Effector memory CD4-positive, alpha-beta T cell (primary cell): ENCODE data around the gene ABHD12B.
A peak's percentile ranks its signal among the peaks of the same experiment; 100 is the strongest.

ENCODE experiments used
- DNase-seq, 3 donors: peaks; one replicate each; pipeline ENCODE4 v3.0.0-alpha.2; 2020
- H3K27ac ChIP-seq: 2 replicates; pipeline ENCODE4 v1.7.0; 2013; ENCODE audit warnings: mild to moderate bottlenecking, low read length, moderate library complexity; ENCODE audit not compliant: insufficient read depth, poor library complexity, severe bottlenecking
- H3K27me3 ChIP-seq: replicated peaks from 2 replicates; pipeline ENCODE4 v1.7.0; 2013; ENCODE audit warnings: mild to moderate bottlenecking, low read length; ENCODE audit not compliant: insufficient read depth, control insufficient read depth, poor library complexity, severe bottlenecking
- H3K36me3 ChIP-seq: 2 replicates; pipeline ENCODE4 v1.7.0; 2013; ENCODE audit warnings: mild to moderate bottlenecking, low read length, moderate library complexity; ENCODE audit not compliant: control insufficient read depth, insufficient read depth
- H3K4me1 ChIP-seq: 2 replicates; pipeline ENCODE4 v1.7.0; 2013; ENCODE audit warnings: low read length, mild to moderate bottlenecking; ENCODE audit not compliant: control insufficient read depth, insufficient read depth, poor library complexity, severe bottlenecking
- H3K4me3 ChIP-seq: 2 replicates; pipeline ENCODE4 v1.7.0; 2013; ENCODE audit warnings: low read length, low read depth, mild to moderate bottlenecking; ENCODE audit not compliant: insufficient read depth, poor library complexity, severe bottlenecking
- H3K9me3 ChIP-seq: 2 replicates; pipeline ENCODE4 v1.7.0; 2013; ENCODE audit warnings: mild to moderate bottlenecking, low read length, moderate library complexity; ENCODE audit not compliant: control insufficient read depth

Gene ABHD12B

DNA sequence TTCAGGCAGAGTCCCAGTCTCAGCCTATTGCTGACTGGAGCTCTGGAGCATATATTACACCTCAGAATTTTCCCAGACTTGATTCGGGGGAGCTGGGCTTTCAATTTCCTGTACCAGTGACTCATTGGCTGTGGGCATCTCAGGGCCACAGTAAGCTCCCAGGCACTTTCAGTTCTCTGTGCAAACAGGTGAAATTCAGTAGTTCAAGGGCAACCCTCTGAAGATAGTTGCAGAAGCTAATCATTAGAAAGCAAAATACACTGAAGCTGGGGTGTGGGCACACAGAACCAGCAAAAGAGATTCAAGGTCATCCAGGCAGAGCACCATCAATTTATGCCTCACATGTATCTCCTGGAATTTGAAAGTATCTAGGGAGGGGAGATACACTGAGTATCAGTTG lies 32.8 kb upstream of the ABHD12B start:
- no peak overlapping the region for H3K27ac ChIP-seq
- no peaks in the 10 kb centered on the region for H3K36me3 ChIP-seq
- no peaks in the 10 kb centered on the region for H3K9me3 ChIP-seq
- DNase-seq = no peak
- peaks cover 4% of the 10 kb centered on the region for H3K4me1 ChIP-seq
- H3K4me3 ChIP-seq = no peak overlapping the region
- no peaks in the 10 kb centered on the region for H3K27me3 ChIP-seq

DNA sequence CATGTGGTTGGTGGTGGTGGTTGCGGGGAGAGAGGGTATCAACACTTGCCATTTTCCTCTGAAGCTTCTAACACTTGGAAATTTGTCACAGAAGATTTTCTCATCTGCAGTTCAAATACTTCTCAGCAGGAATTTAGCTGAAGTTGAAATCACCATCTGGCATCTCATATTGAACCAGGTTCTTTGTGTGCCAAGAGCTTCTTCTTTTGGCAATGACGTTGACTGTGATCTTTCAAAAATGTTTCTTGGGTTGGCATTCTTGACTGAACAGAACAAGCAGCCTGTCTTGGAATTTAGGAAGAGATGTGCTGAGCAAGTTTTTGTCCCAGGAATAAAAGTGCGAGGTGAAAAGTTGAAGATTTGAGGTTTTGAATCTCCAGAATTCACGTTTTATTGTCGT lies 32.2 kb upstream of the ABHD12B start:
- no peak overlapping the region for H3K4me3 ChIP-seq
- no peaks in the 10 kb centered on the region for H3K9me3 ChIP-seq
- H3K27ac ChIP-seq = no peak overlapping the region
- DNase-seq = no peak
- peaks cover 4% of the 10 kb centered on the region for H3K4me1 ChIP-seq
- H3K27me3 ChIP-seq = no peaks in the 10 kb centered on the region
- no peaks in the 10 kb centered on the region for H3K36me3 ChIP-seq

DNA sequence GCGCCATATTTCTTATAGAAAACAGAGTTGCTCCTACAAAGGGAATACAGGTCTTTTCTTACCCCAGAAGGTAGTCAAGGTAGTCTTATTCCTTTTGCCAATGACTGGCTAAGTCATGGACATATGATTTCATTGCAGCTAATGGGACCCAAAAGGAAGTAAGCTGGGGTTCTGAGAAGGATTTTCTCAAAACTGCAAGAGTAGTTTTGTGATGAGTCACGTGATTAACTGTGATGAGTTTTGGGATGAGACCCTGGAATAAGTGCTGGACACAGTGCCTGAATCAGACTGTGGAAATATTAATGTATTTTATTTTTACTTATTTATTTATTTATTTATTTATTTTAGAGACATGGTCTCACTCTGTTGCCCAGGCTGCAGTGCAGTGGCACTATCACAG lies 27.5 kb upstream of the ABHD12B start:
- no peaks in the 10 kb centered on the region for H3K36me3 ChIP-seq
- no peak for DNase-seq
- no peak overlapping the region for H3K27ac ChIP-seq
- H3K27me3 ChIP-seq = no peaks in the 10 kb centered on the region
- H3K9me3 ChIP-seq = no peaks in the 10 kb centered on the region
- H3K4me3 ChIP-seq = no peak overlapping the region
- H3K4me1 ChIP-seq = no peaks in the 10 kb centered on the region

DNA sequence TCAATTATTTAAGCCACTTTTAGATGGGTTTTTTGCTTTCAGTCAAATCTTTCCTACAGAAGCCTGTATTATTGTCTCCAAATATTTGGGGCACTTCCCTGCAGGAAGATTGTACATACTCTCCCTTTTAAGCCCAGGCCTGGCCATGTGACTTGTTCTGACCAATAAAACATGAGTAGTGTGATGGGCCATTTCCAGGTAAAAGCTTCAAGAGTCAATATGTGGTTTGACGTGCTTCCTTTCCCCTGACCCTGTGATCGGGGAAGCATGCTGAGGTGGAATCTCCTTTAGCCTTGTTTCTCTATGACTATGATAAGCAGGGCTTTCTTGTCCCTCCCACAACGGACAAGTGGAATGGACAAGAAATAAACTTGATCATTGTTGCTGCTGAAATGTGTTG lies 26.7 kb upstream of the ABHD12B start:
- Histone ChIP-seq H3K4me1 (no peaks in the 10 kb centered on the region), H3K27ac (no peak overlapping the region), H3K27me3 (no peaks in the 10 kb centered on the region), H3K9me3 (no peaks in the 10 kb centered on the region), H3K36me3 (no peaks in the 10 kb centered on the region), H3K4me3 (no peak overlapping the region)
- no peak for DNase-seq

DNA sequence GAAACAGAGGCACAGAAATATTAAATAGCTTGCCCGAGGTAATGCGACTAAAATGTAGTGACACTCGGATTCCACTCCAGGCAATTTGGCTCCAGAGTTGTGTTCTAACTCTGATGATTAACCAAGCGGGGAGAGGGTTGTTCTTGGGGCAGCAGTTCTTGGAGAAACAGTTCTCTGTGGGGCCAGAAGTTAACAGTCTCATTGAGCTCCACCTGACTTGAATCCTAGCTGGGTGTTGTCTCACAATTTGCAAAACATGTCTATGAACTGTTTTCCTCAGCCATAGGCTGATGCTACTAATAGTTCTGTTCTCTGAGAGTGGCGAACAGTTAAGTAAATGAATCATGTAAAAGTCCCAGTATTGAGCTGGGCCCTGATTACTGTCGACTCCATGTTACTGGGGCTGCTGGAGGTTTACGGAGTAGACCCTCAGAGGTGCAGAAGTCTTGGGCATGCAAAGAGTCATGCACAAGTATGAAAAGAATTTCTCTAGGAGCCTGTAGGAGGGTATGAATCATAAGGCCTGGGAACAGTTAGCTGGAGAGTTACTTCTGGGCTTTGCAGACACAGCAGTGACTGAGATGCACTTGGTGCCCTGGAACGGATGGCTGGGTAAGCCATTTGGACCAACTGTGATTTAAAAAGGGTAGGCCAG lies 25.5 kb upstream of the ABHD12B start:
- Histone ChIP-seq H3K9me3 (no peaks in the 10 kb centered on the region), H3K4me3 (no peak overlapping the region), H3K27ac (no peak overlapping the region), H3K27me3 (no peaks in the 10 kb centered on the region), H3K4me1 (no peaks in the 10 kb centered on the region), H3K36me3 (no peaks in the 10 kb centered on the region)
- DNase-seq = no peak

DNA sequence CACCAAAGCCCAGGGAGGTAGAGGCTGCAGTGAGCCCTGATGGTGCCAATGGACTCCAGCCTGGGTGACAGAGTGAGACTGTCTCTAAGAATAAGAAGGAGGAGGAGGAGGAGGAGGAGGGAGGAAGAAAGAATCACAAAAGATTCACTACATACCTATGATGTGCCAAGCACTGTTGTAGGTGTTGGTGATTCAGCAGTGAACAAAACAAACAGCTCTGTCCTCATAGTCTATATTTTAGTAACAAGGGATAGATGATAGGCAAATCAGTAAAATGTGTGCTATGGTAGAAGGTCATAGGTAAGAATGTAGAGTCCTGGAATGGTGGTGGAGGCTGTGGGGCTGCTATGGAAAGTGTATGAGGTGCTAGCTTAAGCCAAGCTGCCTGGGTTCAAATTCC lies 18.0 kb upstream of the ABHD12B start:
- no peak overlapping the region for H3K27ac ChIP-seq
- H3K4me3 ChIP-seq = no peak overlapping the region
- H3K4me1 ChIP-seq = no peaks in the 10 kb centered on the region

DNA sequence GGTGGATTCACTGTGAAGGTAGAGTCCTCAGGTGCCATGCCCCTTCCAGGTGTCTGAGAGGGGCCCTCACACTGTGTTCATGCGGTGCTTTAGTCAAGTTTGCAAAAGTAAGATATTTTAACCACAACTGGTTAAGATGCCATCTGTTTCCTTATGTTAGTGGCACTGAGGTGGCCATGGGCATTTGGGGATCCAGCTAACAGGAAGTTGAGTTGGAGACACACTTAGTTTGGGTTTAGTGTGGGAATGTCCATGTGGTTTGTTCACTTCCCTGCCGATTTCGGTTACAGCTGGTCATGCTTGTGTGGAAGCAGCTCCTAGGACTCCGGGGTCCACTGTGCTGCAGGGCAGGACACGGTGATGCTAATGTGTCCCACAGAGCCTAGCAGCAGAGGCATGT lies 17.3 kb upstream of the ABHD12B start:
- H3K27me3 ChIP-seq = no peaks in the 10 kb centered on the region
- no peak for DNase-seq
- H3K27ac ChIP-seq = no peak overlapping the region
- no peaks in the 10 kb centered on the region for H3K9me3 ChIP-seq
- no peaks in the 10 kb centered on the region for H3K36me3 ChIP-seq
- no peak overlapping the region for H3K4me3 ChIP-seq
- H3K4me1 ChIP-seq = no peaks in the 10 kb centered on the region

More for the DNA sequence above, 18.0 kb upstream of the ABHD12B start:
- Histone ChIP-seq H3K9me3 (no peaks in the 10 kb centered on the region), H3K36me3 (no peaks in the 10 kb centered on the region), H3K27me3 (no peaks in the 10 kb centered on the region)
- DNase-seq = no peak

DNA sequence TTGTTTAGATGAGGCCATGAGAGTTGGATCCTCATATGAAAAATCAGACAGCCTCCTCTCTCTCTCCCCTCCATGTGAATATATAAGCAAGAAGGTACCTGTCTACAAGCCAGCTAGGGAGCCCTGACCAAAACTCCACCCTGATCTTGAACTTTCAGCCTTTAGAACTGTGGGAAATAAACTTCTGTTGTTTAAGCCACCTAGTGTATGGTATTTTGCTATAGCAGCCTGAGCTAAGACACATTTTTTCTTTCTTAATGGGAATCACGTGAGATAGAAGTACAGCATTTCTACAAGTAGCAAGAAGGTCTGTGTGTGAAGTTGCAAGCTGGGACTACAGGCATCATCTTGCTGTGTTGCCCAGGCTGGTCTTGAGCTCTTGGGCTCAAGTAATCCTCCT lies 16.3 kb upstream of the ABHD12B start:
- Histone ChIP-seq H3K4me3 (no peak overlapping the region), H3K27ac (no peak overlapping the region), H3K36me3 (no peaks in the 10 kb centered on the region), H3K27me3 (no peaks in the 10 kb centered on the region), H3K9me3 (no peaks in the 10 kb centered on the region), H3K4me1 (no peaks in the 10 kb centered on the region)
- DNase-seq = no peak

DNA sequence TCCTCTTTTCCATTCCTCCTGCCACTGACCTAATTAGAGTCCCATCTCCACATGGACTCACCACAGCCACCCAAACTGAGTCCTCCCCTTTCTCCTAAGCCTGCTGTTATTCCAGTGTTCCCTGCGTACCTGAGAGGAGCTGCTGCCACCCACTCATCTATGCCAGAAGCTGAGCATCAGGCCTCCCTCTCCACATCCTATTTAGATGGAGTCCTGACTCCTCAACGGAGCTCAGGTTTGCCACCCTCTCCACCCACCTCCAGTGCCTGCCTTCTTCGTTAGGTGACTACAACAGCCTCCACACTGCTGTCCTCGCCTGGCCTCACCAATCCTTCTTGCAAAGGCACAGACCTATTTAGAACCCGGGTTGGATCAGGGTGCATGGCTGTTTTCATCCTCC lies 15.2 kb upstream of the ABHD12B start:
- H3K9me3 ChIP-seq = no peaks in the 10 kb centered on the region
- DNase-seq = no peak
- H3K4me1 ChIP-seq = no peaks in the 10 kb centered on the region

DNA sequence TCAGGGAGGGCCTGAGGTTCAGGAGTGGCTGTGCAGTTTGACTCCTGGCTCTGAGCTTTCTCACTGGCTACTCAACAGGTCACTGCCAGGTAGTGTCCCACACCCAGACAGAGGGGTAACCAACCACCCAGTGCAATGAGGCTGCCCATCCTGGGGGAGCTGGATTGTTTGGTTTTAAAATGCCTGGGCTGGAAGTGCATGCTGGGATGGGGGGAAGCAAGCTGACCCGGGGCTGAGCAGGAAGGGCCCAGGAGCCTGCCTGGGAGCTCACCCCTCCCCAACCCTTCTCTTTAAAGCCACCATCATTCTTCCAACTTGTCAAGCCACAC lies 12.6 kb upstream of the ABHD12B start:
- H3K27me3 ChIP-seq = no peaks in the 10 kb centered on the region
- no peaks in the 10 kb centered on the region for H3K36me3 ChIP-seq
- no peak for DNase-seq
- no peaks in the 10 kb centered on the region for H3K4me1 ChIP-seq
- H3K9me3 ChIP-seq = no peaks in the 10 kb centered on the region
- peak overlapping the region; percentile 62 for H3K4me3 ChIP-seq
- no peak overlapping the region for H3K27ac ChIP-seq

More for the DNA sequence above, 15.2 kb upstream of the ABHD12B start:
- no peak overlapping the region for H3K27ac ChIP-seq
- H3K4me3 ChIP-seq = no peak overlapping the region
- H3K27me3 ChIP-seq = no peaks in the 10 kb centered on the region
- H3K36me3 ChIP-seq = no peaks in the 10 kb centered on the region
